HG03095 (cell line): ENCODE results near the gene OGT.
A peak's percentile ranks its signal among the peaks of the same experiment; 100 is the strongest.
"Not testable (repeated sequence)": the region's sequence is repeated elsewhere in the genome, so short reads cannot be mapped to it uniquely, and the experiment has no call there.

Experiments used
- ATAC-seq: cut with Tn5 transposase; IDR thresholded peaks from one replicate; pipeline ENCODE4 v1.9.1; 2021; ENCODE audit warnings: moderate library complexity; ENCODE audit not compliant: unreplicated experiment

OGT gene

DNA sequence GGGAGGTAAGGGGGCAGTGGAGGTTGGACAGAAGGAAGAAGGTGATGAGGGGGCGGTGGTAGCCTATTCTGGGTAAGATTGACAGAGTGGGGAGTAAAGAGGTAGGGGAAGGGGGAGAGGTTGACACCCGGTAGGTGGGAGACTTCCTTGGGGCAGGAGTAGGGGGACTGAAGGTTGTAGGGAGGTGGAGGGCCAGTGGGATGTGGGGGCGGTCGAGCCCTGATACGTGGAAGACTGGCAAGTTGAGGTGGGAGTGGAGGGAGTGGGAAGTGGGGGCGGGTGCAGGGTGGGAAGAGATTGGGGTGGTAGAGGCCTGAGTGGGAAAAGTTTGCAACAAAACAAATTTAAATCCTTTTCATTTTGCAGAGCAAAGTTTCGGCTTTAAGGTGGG, 47.1 kb downstream of the OGT start:
- ATAC-seq = no peak

DNA sequence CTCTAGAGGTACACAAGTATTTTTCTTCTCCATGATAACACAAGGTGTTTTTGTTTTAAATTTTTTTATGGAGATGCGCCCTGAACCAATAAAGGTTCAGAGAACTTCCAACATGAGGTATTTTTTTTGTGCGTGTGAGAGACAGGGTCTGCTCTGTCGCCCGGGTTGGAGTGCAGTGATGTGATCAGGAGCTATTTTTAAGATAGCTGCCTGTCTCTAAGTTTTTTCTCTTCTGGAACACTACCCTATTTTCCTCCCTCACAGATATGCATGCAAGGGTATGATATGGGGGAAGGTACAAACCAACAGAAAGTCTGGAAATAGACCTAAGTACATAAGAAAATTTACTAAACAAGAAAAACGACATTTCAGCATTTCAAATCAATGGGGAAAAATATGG, 48.3 kb downstream of the OGT start:
- no peak for ATAC-seq

DNA sequence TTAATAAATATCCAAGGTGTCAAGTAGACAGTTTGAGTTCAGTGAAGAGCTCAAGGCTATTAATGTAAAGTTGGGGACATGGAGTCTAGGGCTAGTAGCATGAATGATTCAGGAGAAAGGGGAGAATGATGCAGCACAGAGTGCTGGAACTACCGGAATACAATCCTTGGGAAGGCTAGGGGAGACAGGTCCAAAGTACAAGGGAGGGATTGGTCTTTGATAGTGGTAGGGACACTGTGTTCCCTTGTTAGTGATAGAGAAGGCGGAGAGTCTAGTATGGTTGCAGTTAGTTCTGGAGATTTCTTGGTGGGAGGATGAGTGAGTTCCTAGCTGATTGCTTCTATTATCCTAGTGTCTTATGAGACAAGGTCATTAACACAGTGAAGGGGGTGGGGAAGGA, 54.0 kb downstream of the OGT start:
- ATAC-seq = no peak

DNA sequence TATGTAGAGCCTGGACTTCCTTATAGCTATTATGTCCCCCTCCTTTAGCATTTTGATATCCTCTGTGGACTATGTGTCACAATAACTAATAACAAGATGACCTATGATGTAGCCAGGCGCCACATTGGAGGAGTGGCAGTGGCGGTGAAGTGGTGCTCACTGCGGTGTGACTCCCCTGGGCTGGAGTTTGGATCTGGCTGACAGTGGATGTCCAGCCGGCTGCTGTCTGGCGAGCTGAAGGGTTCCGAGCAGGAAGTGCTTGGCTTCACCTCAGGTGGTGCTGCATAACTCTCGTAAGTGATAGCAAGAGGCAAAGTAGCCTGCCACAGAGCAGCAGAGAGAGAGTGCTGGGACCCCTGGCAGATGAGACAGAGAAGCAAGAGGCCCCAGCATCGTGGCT, 60.3 kb downstream of the OGT start:
- not testable (repeated sequence) for ATAC-seq

DNA sequence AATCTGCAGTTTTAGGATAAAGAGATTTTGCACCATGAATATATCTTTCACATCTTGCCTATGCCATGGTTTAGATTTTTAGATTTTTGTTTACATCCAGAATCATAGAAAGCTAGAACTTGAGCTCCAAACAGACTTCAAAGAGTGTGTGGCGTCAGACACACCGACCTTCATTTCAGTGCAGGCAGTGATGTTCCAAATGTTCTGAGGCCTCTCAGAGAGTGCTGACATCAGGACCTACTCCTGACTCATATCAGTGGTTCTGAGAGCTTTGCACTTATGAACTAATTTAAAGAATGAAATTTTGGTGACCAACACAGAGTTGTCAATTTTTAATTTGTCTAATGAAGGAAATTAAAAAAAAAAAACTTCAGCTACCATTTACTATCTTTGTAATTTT, 67.1 kb downstream of the OGT start:
- no peak for ATAC-seq

DNA sequence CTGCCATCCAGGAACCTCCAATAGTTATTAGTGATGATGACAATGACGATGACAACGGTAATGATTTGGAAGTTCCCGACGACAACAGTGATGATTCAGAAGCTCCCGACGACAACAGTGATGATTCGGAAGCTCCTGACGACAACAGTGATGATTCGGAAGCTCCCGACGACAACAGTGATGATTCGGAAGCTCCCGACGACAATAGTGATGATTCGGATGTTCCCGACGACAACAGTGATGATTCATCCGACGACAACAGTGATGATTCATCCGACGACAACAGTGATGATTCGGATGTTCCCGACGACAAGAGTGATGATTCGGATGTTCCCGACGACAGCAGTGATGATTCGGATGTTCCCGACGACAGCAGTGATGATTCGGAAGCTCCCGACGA, 70.7 kb downstream of the OGT start:
- ATAC-seq = no peak

DNA sequence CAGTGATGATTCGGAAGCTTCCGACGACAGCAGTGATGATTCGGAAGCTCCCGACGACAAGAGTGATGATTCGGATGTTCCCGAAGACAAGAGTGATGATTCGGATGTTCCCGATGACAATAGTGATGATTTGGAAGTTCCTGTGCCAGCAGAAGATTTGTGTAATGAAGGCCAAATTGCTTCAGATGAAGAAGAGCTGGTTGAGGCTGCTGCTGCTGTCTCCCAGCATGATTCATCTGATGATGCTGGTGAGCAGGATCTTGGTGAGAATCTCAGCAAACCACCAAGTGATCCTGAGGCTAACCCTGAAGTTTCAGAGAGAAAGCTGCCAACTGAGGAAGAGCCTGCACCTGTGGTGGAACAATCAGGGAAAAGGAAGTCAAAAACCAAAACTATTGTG, 71.2 kb downstream of the OGT start:
- ATAC-seq = no peak

DNA sequence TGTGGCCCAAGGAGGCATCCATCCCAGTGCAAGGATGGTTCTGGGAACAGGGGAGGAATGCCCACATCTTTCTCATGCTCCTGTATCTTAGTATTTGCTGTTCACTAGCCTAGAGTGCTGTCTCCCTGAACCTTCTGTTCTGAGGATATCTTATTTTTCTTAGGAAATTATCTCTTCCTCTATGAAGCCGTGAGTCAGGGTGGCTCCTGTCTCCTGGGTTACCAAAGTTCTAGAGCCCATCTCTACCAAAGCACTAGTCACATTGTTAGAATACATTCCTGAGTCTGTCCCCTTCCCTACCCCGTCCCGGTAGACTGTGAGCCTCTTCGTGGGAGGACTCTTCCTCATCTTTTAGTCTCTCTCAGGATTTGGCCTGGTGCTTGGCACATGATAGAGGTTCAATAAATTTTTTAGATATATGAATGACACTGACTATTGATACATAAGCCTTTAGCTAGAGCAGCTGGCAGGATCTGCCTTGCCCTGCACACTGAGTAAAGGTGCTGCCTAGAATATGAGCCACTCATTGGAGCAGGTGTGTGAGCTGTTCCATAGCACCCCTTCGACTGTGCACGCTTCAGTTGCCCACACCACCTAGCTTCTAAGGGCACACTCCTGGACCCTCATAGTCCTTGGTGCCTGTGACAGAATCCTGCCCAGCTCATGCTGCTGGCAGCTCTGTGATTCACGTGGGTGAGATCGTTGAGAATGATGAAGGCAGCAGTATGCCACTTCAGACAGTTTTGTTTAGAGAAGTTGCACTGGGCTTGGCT, 72.1 kb downstream of the OGT start:
- ATAC-seq = no peak

DNA sequence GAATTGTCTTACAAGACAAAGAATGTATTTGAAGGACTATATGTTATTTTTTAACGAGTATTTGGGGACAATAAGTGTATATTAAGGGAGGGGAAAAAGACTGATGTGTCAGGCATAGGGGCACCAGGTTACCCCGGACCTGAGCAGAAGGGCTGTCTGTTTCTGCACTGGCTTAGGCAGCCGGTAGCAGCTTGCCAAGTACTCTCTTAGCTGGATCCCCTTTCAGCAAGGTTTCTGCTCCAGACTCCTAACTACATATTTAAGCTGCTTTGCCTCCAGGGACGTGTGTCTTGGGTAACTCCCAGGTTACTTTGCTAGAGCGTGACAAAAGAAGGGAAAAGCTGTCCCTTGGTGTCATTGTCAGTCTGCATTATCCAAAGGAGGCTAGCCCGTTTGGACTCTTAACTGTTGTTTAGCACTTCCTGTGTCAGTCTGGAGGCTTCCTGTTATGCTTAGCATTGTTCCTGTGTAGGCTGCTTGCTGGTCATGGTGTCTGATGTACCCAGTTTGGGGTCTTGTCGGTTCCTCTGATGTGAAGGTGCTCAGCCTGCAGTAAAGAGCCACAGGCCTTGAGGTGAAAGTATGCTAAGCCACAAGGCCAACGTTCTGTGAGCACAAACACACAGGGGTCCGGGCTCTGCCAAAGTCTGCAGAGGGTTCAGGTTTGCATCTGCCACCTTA, 73.8 kb downstream of the OGT start:
- ATAC-seq = no peak

DNA sequence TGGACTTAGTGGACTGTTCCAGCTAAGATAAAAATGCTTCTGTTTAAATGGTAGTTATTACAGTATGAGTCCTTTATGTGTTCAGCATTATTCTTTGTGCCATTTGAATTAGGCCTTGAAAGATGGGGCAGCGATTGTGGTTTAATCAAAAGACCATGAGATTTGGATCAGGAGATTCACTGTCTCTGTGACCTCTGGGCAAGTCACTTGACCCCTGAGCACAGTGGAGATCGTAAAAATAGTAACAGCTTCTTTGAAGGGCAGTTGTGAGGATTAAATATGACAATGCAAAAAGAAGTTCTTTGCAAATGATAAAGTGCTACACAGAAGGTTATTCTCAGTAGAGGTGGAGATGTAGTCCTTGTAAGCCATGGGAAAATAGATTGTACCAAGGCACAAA, 74.6 kb downstream of the OGT start:
- ATAC-seq = no peak

DNA sequence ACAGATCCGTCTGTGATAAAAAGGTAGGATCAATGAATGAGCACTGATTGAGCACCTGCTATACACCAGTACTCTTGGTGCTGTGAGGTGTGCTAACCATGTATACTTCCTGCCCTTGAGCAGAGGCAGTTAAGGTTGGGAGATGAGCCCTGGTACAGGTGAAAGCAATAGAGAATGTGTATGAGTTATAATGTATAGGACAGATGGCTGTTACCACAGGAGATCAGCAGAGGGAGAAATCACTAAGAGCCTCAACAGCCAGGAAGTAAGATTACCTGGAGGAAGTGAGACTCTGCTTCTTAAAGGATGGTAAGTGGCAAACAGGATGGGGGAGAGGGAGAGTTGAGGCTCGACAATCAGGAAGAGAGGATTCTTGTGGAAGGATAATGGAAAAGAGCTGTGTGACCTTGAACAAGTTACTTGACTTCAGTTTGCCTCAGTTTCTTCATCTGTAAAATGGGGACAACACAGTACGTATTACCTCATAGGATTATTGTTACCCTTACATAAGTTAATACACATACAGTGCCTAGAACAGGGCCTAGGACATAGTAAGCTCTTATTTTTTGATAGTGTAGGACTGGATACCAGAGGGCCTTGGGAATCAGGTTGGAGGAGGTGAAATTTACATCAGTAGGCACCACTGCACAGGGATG, 76.3 kb downstream of the OGT start:
- ATAC-seq = no peak

DNA sequence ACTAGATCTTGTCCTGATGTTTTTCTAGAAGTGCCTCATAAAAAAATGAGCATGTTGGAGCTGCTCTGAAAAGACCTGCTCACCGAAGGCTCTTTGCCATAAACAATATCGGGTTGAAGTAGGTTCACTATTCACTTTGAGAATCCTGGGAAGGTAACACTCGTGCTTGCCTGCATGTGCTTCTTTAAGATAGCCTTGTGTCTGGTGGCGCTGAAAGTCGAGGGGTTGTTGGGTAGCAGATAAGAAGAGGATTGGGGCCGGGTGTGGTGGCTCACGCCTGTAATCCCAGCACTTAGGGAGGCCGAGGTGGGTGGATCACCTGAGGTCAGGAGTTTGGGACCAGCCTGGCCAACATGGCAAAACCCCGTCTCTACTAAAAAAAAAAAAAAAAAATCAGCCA, 78.8 kb downstream of the OGT start:
- ATAC-seq = not testable (repeated sequence)

DNA sequence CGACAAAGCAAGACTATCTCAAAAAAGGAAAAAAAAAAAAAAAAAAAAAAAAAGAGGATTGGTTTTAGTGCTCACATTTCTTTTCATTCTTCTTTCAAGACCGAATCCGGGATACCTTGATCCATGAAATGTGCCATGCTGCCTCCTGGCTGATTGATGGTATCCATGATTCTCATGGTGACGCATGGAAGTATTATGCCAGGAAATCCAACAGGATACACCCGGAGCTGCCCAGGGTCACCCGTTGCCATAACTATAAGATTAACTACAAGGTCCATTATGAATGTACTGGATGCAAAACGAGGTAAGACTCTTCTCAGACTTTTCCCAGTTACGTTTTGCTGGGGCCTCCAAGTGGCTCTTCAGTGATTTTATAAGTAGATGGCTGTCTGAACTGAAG, 79.4 kb downstream of the OGT start:
- no peak for ATAC-seq

DNA sequence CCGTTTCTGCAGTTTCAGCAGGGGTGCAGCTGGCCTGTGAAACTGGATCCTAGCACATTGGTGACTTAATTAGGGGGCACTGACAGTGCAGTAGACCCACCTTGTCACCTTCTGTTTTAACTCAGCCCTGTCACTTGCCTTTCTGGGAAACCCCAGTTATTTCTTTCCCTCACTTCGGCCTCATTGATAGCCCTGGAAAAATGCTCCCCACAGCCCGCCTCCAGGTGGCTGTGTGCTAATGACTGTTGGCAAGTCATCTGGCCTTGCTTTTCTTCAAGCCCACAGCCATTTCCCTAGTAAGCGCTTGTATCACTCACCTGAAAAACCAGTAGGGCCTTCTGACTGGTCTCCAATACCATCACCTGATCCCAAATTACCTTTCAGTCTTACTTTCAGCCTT, 82.2 kb downstream of the OGT start:
- no peak for ATAC-seq

DNA sequence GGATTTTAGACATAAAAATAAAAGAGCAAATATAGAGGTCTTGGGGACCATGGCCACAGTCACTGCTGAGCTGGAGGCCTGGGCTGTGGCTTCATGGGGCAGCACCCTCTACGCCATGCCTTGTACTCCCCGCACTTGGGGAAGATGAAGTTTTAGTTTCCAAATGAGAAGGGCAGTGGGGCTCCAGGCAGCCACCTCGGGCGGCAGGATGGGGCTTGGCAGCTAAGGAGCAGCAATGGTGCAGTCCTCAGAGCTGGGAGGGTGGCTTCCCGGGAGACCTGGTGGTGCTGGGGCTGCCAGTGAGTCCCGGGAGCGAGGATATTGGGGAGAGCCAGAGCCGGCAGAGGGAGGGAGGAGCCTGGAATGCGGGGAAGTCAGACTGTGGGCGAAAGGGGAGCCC, 83.0 kb downstream of the OGT start:
- no peak for ATAC-seq

DNA sequence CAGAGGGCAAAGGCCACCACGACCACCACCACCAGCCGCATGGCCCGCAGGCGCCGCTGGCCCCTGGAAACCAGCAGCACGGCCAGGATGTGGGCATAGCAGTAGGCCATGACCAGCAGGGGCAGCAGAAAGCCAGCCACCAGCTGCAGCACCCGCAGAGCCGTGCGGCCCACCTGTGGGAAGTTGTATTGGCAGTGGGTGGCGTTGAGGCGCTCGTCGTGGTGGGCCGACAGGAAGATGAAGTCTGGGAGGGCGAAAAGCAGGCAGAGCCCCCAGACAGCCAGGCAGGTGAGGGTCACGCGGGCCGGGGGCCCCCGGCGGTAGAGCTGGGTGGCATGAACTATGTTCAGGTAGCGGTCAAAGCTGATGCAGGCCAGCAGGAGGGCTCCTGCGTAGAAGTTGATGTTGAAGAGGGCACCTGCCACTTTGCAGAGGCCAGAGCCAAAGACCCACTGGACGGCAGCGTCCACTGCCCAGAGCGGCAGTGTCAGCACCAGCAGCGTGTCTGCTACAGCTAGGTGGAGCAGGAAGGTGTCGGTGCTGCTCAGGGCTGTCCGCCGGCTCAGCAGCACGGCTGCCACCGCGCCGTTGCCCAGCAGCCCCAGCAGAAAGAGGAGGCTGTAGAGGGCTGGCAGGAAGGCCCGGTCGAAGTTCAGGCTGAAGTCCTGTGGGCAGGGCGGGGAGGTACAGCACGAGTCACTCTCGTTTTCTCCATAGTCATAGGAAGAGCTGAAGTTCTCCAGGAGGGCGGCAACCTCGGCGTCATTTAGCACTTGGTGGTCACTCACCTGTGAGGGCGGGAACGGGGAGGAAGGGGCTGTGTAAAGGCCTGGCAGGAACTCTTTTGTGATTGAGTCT, 84.0 kb downstream of the OGT start:
- no peak for ATAC-seq

DNA sequence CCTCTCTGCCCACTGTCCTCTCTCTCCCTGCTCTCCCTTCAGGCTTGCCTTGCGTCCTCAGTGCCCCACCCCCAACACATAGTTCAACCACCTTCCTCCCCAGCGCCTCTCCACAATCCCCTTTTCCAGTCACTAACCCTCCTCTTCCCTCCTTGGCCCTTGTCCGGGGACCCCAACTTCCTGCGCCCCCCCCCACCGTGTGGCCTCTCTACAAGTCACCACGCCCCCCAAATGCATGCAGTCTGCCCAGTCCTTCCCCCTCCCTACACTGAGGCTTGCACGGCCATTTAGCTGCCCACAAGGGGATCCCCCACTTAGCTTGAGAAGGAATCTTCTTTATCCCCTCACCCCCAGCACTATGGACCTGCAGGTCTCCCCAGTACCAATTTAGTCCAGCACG, 84.8 kb downstream of the OGT start:
- ATAC-seq = no peak

DNA sequence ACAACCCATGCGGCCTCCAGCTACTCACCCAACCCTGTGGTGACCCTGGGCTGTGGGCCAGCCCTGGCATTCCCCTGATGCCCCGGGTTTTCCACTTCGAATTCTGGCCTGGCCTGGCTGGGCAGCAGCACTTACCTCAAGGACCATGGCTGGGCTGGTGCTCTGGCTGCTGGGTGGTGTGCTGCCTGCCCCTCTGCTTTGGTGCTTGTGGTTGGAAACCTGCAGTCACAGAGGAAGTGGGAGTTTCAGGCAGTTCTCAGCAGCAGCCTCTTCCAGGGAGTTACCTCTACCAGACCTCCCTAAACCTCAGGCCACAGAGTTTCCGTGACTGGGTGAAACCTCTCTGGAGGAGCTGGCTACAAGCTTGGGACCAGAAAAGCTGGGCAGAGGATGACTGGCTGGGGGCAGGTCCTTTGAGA, 85.4 kb downstream of the OGT start, which contains the start of gene CXCR3:
Gene CXCR3 (minus strand): TSS at position 209 of the 419 bp plus-strand sequence. CDS start 62 bp downstream, at position 147.
- ATAC-seq = peak; percentile 58

DNA sequence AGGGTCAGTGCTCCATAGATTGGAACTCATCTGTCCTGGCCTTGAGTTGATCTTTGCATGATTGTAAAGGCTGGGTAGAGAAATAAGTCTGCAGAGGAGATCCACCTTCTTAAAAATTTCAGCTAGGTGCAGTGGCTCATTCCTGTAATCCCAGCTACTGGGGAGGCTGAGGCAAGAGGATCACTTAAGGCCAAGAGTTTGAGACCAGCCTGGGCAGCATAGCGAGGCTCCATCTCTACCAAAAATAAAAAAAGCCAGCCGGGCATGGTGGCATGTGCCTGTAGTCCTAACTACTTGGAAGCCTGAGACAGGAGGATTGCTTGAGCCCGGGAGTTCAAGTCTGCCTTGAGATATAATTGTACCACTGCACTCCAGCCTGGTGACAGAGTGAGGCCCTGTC, 85.9 kb downstream of the OGT start:
- no peak for ATAC-seq

DNA sequence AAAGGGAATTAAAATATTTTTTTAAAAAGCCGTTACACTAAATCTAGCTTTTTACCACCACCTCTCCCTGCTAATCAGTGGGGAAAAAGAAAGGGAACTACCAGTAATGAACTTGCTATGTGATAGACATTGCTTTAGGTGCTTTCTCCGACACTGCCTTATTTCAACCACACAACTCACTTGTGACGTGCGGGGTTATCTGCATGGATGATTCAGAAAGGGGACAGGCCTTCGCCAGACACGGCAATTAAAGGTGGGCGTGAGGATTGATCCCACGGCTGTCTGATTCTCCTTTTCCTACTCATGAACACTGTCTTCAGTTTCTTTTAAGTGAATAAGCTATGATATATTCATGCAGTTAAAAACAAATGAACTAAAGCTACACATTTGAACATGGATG, 86.3 kb downstream of the OGT start:
- ATAC-seq = no peak

DNA sequence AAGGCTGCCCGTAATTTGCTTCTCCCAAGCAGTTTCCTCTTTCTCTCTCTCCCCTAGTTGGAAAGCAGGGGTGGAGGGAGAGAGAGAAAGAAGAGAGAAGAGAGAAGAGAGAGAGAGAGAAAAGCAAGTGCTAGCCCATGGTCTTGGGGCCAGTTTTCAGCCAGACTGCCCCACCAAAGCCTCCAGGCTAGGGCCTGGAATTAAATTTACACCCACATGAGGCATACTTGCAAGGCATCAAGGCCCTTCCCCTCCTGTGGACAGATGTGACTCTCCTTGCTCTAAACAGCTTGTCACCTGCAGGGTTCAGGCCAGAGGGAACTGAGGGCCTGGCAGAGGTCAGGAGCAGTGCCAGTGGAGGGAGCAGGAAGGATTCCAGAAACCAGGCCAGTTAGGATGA, 87.1 kb downstream of the OGT start:
- no peak for ATAC-seq
